GM12874 (cell line): ENCODE measurements around the gene KCNH6.

ENCODE experiments used
- CTCF ChIP-seq: IDR thresholded peaks from 2 replicates; pipeline ENCODE4 v1.5.1; 2011; ENCODE audit warnings: low read depth, mild to moderate bottlenecking, control low read depth, low read length, moderate library complexity; ENCODE audit not compliant: insufficient read depth

Gene KCNH6

DNA sequence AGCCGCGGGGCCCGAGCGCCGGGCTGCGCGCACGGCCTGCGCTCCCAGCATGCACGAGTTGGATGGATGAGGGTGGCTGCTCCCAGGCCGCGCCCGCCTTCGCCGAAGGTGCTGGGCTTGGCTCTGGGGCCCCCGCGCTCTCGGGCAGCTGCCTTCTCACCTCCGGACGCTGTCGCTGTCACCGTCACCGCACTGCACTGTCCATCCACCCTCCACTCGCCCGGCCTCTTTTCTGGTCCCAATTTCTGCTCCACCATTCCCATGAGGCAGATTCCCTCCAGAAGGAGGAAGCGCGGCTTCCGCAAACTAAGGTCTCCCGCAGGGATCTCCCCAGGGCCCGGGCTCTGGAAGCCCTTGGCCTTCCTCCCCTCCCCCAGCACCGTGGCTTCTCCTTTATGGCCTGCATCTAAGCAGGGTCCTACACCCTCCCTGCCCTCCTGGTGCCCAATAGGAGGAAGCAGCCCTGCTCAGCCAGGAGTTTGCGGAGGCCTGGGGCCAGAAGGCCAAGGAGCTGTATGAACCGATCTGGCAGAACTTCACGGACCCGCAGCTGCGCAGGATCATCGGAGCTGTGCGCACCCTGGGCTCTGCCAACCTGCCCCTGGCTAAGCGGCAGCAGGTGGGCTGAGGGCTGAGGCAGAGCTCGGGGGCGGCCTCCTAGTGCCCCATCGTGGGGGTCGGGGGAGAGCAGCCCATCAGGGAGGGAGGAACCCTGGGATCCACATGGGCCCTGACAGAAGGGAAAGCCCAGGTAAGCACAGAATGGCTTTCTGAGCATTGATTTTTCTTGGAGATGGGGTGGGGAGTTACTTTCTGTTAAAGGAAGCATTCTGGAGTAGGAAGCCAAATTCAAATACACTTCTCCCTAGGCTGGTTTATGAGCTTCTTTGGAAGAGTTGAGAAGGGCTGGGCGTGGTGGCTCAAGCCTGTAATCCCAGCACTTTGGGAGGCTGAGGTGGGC, 45.4 kb upstream of the KCNH6 start:
- TF ChIP-seq CTCF: no peak

- TF ChIP-seq CTCF: peak; percentile 88
Observed at GRCh38 chr17:63478814-63479494, 44.2 kb upstream of the KCNH6 start.

- no peak for TF ChIP-seq CTCF
Observed at GRCh38 chr17:63479495-63480184, 43.5 kb upstream of the KCNH6 start.

- TF ChIP-seq CTCF: no peak
Observed at GRCh38 chr17:63480192-63480784, 42.9 kb upstream of the KCNH6 start.

GRCh38 chr17:63480826-63481487, 42.2 kb upstream of the KCNH6 start:
- TF ChIP-seq CTCF: no peak

DNA sequence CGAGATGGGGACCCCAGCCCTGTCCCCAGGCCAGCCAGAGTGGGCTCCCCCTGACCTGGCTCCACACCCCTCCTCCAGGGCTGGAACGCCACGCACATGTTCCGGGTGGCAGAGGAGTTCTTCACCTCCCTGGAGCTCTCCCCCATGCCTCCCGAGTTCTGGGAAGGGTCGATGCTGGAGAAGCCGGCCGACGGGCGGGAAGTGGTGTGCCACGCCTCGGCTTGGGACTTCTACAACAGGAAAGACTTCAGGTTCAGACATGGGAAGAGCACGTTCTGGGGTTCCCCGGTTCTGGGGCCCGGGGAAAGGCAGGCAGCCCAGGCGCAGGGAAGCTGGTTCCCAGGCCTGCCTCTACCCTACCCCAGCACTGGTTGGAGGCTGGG, 41.7 kb upstream of the KCNH6 start:
- TF ChIP-seq CTCF: no peak
